HepG2 (cell line): ENCODE measurements around the gene TMTC1. TPM values are rescaled to one million over a fixed set of nuclear protein-coding genes. Genes with fewer than 3 reads are reported as not detected.

Experiments used
- ATAC-seq: fragments of 200-7000 bp; cut with Tn5 transposase; 3 replicates; pipeline ENCODE4 v1.9.1; 2020; ENCODE audit warnings: mild to moderate bottlenecking, moderate library complexity
- BruUV-seq: library from RNA; stranded (reverse); fragments of 400-500 nt; replicated peaks from 2 replicates; lab custom pipeline; 2021; lab: Mats Ljungman, UMichigan
- CTCF ChIA-PET: fragments of 300-600 bp; formaldehyde crosslinking; extraction: SDS; loops from one replicate; lab custom pipeline; 2021; ENCODE audit warnings: low total read pairs, inconsistent platforms, low intra/inter-chr PET ratio; lab: Yijun Ruan, JAX
- POLR2A ChIA-PET: fragments of 350-600 bp; sonication (Branson Sonifier 250); formaldehyde crosslinking; loops from one replicate; lab custom pipeline; 2020; ENCODE audit warnings: antibody characterized with exemption, inconsistent platforms; lab: Yijun Ruan, JAX
- DNase-seq: peaks from one replicate; pipeline ENCODE4 v3.0.0-alpha.2; 2015; ENCODE audit warnings: low spot score
- FAIRE-seq: peaks from 3 replicates; lab custom pipeline; 2011; peaks lifted over from hg19 to GRCh38; lab: Jason Lieb, UNC
- H2AFZ ChIP-seq: one replicate; pipeline ENCODE4 v1.6.1; 2011; ENCODE audit warnings: low read length, inconsistent platforms
- H3K27ac ChIP-seq: fragments of 300-600 bp; 3 replicates; pipeline ENCODE4 v1.8.0; 2011; ENCODE audit warnings: mixed run types, mild to moderate bottlenecking, mixed read lengths, low read length, inconsistent platforms; ENCODE audit not compliant: insufficient read depth; ENCODE audit errors: extremely low read length
- H3K27me3 ChIP-seq, 2 experiments: fragments of 200-600 bp in 1 of 2; 2 replicates in 1 of 2; 3 replicates in 1 of 2; pipeline versions ENCODE4 v1.6.0 to v1.8.0; 2011; ENCODE audit warnings: low read length in 2 of 2, mild to moderate bottlenecking in 2 of 2, moderate library complexity in 2 of 2, inconsistent platforms in 1 of 2; ENCODE audit not compliant: insufficient read depth in 2 of 2, control insufficient read depth in 1 of 2
- H3K36me3 ChIP-seq, 2 experiments: fragments of 200-600 bp in 1 of 2; replicated peaks in 1 of 2; 2 replicates in 1 of 2; 3 replicates in 1 of 2; pipeline versions ENCODE4 v1.5.1 to v1.8.0; 2011; ENCODE audit warnings: low read length in 2 of 2, inconsistent platforms in 1 of 2; ENCODE audit not compliant: insufficient read depth in 2 of 2, control insufficient read depth in 1 of 2
- H3K4me1 ChIP-seq: 2 replicates; pipeline ENCODE4 v1.5.1; 2012; ENCODE audit warnings: low read length, inconsistent platforms; ENCODE audit not compliant: insufficient read depth
- H3K4me2 ChIP-seq: 2 replicates; pipeline ENCODE4 v1.6.0; 2011; ENCODE audit warnings: low read depth, low read length, inconsistent platforms
- H3K4me3 ChIP-seq, 3 experiments: fragments of 200-600 bp in 1 of 3; sonication (generic), shearing (Covaris generic) in 1 of 3; replicated peaks in 1 of 3; 2 replicates each; pipeline ENCODE4 v1.5.1; 2011 to 2016; ENCODE audit warnings: low read length in 3 of 3, inconsistent platforms in 2 of 3, low read depth in 2 of 3, mild to moderate bottlenecking in 2 of 3, control low read depth in 1 of 3, mixed read lengths in 1 of 3; ENCODE audit not compliant: insufficient read depth in 1 of 3
- H3K79me2 ChIP-seq: one replicate; pipeline ENCODE4 v1.6.1; 2011; ENCODE audit warnings: low read length, inconsistent platforms; ENCODE audit not compliant: insufficient read depth
- H3K9ac ChIP-seq: 2 replicates; pipeline ENCODE4 v1.6.0; 2011; ENCODE audit warnings: mild to moderate bottlenecking, low read depth, low read length, inconsistent platforms; ENCODE audit not compliant: insufficient read depth
- H3K9me3 ChIP-seq: 2 replicates; pipeline ENCODE4 v1.5.1; 2012; ENCODE audit warnings: mild to moderate bottlenecking, low read length
- H4K20me1 ChIP-seq: 2 replicates; pipeline ENCODE4 v1.6.0; 2011; ENCODE audit warnings: inconsistent platforms, mild to moderate bottlenecking, low read length, moderate library complexity; ENCODE audit not compliant: insufficient read depth
- AHR ChIP-seq: IDR thresholded peaks from 2 replicates; pipeline ENCODE4 v1.6.1; 2018; ENCODE audit warnings: missing genetic modification reagents, missing compliant biosample characterization
- CCAR2 ChIP-seq: fragments of 200-400 bp; formaldehyde crosslinking; optimal IDR thresholded peaks from 2 replicates; pipeline ENCODE3; 2018; ENCODE audit warnings: low read depth, mild to moderate bottlenecking, low read length, moderate library complexity
- GTF3A ChIP-seq: sonication (generic); formaldehyde crosslinking; conservative IDR thresholded peaks from 2 replicates; pipeline ENCODE4 v1.4.0; 2020; ENCODE audit warnings: mild to moderate bottlenecking, missing genetic modification reagents
- NFIB ChIP-seq: sonication (generic); formaldehyde crosslinking; IDR thresholded peaks from 2 replicates; pipeline ENCODE4 v1.9.0; 2021; ENCODE audit warnings: missing genetic modification reagents, mild to moderate bottlenecking, borderline replicate concordance
- SAFB2 ChIP-seq: sonication (generic); formaldehyde crosslinking; IDR thresholded peaks from 2 replicates; pipeline ENCODE4 v1.5.1; 2020; ENCODE audit warnings: missing genetic modification reagents, low read depth, mild to moderate bottlenecking, borderline replicate concordance
- SALL1 ChIP-seq: sonication (generic); formaldehyde crosslinking; IDR thresholded peaks from 2 replicates; pipeline ENCODE4 v1.8.0; 2022; ENCODE audit warnings: mild to moderate bottlenecking, missing genetic modification reagents
- SNAPC2 ChIP-seq: sonication (generic); formaldehyde crosslinking; IDR thresholded peaks from 2 replicates; pipeline ENCODE4 v1.8.1; 2022; ENCODE audit warnings: mild to moderate bottlenecking, missing genetic modification reagents
- ZNF180 ChIP-seq: sonication (generic); formaldehyde crosslinking; IDR thresholded peaks from 2 replicates; pipeline ENCODE4 v1.4.0; 2020; ENCODE audit warnings: low read depth, missing genetic modification reagents, borderline replicate concordance
- ZNF256 ChIP-seq: sonication (generic); formaldehyde crosslinking; conservative IDR thresholded peaks from 2 replicates; pipeline ENCODE4 v1.4.0; 2020; ENCODE audit warnings: missing genetic modification reagents
- ZNF670 ChIP-seq: sonication (generic); formaldehyde crosslinking; IDR thresholded peaks from 2 replicates; pipeline ENCODE4 v1.8.0; 2022; ENCODE audit warnings: mild to moderate bottlenecking, missing genetic modification reagents, borderline replicate concordance
- ZNF761 ChIP-seq: sonication (generic); formaldehyde crosslinking; conservative IDR thresholded peaks from 2 replicates; pipeline ENCODE4 v1.4.0; 2020; ENCODE audit warnings: mild to moderate bottlenecking, missing genetic modification reagents
- WGBS: methylation state at CpG from one replicate; pipeline ENCODE4 v1.1.6; 2017; ENCODE audit warnings: low lambda C conversion rate; 5-methylcytosine and 5-hydroxymethylcytosine counted together
- in situ Hi-C: cut with HindIII; loops from 2 replicates; pipeline ENCODE4 v1.10.0; 2017; ENCODE audit warnings: low pct_unique_long_range_greater_than_20kb; ENCODE audit not compliant: extremely low pct_ligation_motif_present
- intact Hi-C: fragments of 100-400 bp; cut with micrococcal nuclease; formaldehyde crosslinking; loops from one replicate; pipeline ENCODE4 v1.10.0; 2022; ENCODE audit not compliant: unreplicated experiment
- polyA plus RNA-seq, 8 experiments: library from polyadenylated mRNA; depleted of rRNA in 3 of 8; stranded (reverse) in 7 of 8; unstranded in 1 of 8; fragments of >200 nt; fragmentation: Illumina TruSeq in 4 of 8; extraction: Trizol in 4 of 8; gene quantifications; 2 replicates each; pipeline versions ENCODE4 v1.2.1 to v1.2.3, GENCODE V29; 2011 to 2016; ENCODE audit warnings: low read depth in 4 of 8, missing spikeins in 1 of 8, mixed read lengths in 1 of 8; ENCODE audit not compliant: insufficient read depth in 1 of 8
- total RNA-seq, 5 experiments: library from RNA; depleted of rRNA; stranded (reverse); fragments of >200 nt; fragmentation: Illumina TruSeq; extraction: Trizol; gene quantifications; 2 replicates each; pipeline ENCODE4 v1.2.3, GENCODE V29; 2016; ENCODE audit warnings: low read depth in 1 of 5
- TF ChIP-seq, protein P1 (sequence below): sonication (generic); formaldehyde crosslinking; IDR thresholded peaks from 2 replicates; pipeline ENCODE4 v1.8.1; 2023; ENCODE audit warnings: mild to moderate bottlenecking, missing genetic modification reagents
- TF ChIP-seq, protein P2 (sequence below): sonication (generic); IDR thresholded peaks from 2 replicates; pipeline ENCODE4 v1.6.1; 2016; ENCODE audit warnings: low read depth, borderline replicate concordance

Gene TMTC1
- total and polyA plus RNA-seq, 2 of the 13 experiments (the other 11 are each of a cell fraction or from before 2014, with no cell fraction given), result 0.69 to 1.8 TPM

DNA sequence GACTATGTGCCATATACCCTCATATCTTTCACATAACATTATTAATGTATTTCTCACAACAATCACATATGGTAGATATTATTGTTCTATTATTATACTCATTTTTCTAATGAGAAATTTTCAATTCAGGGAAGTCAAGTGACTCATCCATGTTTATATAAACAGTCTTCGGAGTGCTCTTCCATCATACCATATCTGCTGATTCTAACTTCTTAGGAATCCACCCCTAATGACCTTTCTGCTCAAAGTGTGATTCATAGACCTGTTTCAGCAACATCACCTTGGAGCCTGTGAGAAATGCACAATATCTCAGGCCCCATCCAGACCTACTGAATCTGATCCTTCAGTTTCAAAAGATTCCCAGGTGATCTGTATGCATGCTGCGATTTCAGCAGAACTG is 246.4 kb downstream of the TMTC1 start:
- ChIA-PET CTCF (no interaction called here), POLR2A (no interaction called here)
- Histone ChIP-seq H3K79me2 (no peaks in the 10 kb centered on the region), H3K4me1 (no peaks in the 10 kb centered on the region), H3K9ac (no peak overlapping the region), H3K9me3 (no peaks in the 10 kb centered on the region), H3K27ac (no peak overlapping the region), H2AFZ (no peak overlapping the region), H3K36me3 (no peaks in the 10 kb centered on the region), H4K20me1 (no peaks in the 10 kb centered on the region), H3K4me2 (no peak overlapping the region), H3K27me3 (no peaks in the 10 kb centered on the region), H3K4me3 (no peak overlapping the region)
- ATAC-seq (no peak), FAIRE-seq (no peak), DNase-seq (no peak)
- BruUV-seq, result no TSS peak
- WGBS, result 29% methylated on average over 2 of the region's 2 CpGs
- intact Hi-C loops (no loop called here), in situ Hi-C loops (loop anchor here (25.0 kb wide), 1 partner anchor 1300 kb away; no protein-coding TSS in a partner anchor)
- TF ChIP-seq ZNF670 (no peak), ZNF180 (CRISPR knock-in tag) (no peak), NFIB (CRISPR knock-in tag) (no peak), ZNF256 (CRISPR knock-in tag) (no peak), ZNF761 (no peak), SNAPC2 (CRISPR knock-in tag) (no peak), SALL1 (CRISPR knock-in tag) (no peak), AHR (CRISPR knock-in tag) (no peak), CCAR2 (no peak), GTF3A (no peak), SAFB2 (CRISPR knock-in tag) (no peak)
- TF ChIP-seq, protein P1, sequence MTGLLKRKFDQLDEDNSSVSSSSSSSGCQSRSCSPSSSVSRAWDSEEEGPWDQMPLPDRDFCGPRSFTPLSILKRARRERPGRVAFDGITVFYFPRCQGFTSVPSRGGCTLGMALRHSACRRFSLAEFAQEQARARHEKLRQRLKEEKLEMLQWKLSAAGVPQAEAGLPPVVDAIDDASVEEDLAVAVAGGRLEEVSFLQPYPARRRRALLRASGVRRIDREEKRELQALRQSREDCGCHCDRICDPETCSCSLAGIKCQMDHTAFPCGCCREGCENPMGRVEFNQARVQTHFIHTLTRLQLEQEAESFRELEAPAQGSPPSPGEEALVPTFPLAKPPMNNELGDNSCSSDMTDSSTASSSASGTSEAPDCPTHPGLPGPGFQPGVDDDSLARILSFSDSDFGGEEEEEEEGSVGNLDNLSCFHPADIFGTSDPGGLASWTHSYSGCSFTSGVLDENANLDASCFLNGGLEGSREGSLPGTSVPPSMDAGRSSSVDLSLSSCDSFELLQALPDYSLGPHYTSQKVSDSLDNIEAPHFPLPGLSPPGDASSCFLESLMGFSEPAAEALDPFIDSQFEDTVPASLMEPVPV, result no peak
- TF ChIP-seq, protein P2, sequence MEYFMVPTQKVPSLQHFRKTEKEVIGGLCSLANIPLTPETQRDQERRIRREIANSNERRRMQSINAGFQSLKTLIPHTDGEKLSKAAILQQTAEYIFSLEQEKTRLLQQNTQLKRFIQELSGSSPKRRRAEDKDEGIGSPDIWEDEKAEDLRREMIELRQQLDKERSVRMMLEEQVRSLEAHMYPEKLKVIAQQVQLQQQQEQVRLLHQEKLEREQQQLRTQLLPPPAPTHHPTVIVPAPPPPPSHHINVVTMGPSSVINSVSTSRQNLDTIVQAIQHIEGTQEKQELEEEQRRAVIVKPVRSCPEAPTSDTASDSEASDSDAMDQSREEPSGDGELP, result no peak
